IMR-90 (cell line): ENCODE data around the gene NUBP2. TPM values are rescaled to one million over a fixed set of nuclear protein-coding genes. Genes with fewer than 3 reads are reported as not detected.
A peak's percentile ranks its signal among the peaks of the same experiment; 100 is the strongest.

Experiments
- ATAC-seq: fragments of 200-7000 bp; cut with Tn5 transposase; 2 replicates; pipeline ENCODE4 v1.9.1; 2020; ENCODE audit warnings: low read depth, mild to moderate bottlenecking, moderate library complexity
- BruUV-seq: library from RNA; stranded (reverse); fragments of 400-500 nt; replicated peaks from 2 replicates; lab custom pipeline; 2021; lab: Mats Ljungman, UMichigan
- CTCF ChIA-PET: fragments of 300-600 bp; formaldehyde crosslinking; extraction: SDS; loops from one replicate; lab custom pipeline; 2021; ENCODE audit warnings: antibody characterized with exemption; lab: Yijun Ruan, JAX
- POLR2A ChIA-PET: fragments of 300-600 bp; sonication (Branson Sonifier 250); formaldehyde crosslinking; loops from one replicate; lab custom pipeline; 2022; ENCODE audit warnings: antibody characterized with exemption; ENCODE audit not compliant: unreplicated experiment; lab: Charles Lee
- DNase-seq: peaks from one replicate; pipeline ENCODE4 v3.0.0; 2013
- H2AFZ ChIP-seq: replicated peaks from 2 replicates; pipeline ENCODE3; 2013; ENCODE audit warnings: low read length, mild to moderate bottlenecking; ENCODE audit not compliant: poor library complexity
- H2AK5ac ChIP-seq: 2 replicates; pipeline ENCODE4 v1.6.1; 2013; ENCODE audit warnings: low read depth, low read length, inconsistent platforms
- H2AK9ac ChIP-seq: replicated peaks from 2 replicates; pipeline ENCODE3; 2013; ENCODE audit warnings: mild to moderate bottlenecking, low read depth, low read length, moderate library complexity; ENCODE audit not compliant: poor library complexity
- H2BK120ac ChIP-seq: 2 replicates; pipeline ENCODE4 v1.6.1; 2013; ENCODE audit warnings: low read depth, low read length, inconsistent platforms
- H2BK15ac ChIP-seq: 3 replicates; pipeline ENCODE4 v1.6.1; 2013; ENCODE audit warnings: low read depth, low read length, inconsistent platforms
- H2BK20ac ChIP-seq: 2 replicates; pipeline ENCODE4 v1.6.1; 2013; ENCODE audit warnings: low read depth, mild to moderate bottlenecking, inconsistent platforms, low read length, moderate library complexity
- H2BK5ac ChIP-seq: 2 replicates; pipeline ENCODE4 v1.6.1; 2013; ENCODE audit warnings: mild to moderate bottlenecking, low read depth, low read length, inconsistent platforms; ENCODE audit not compliant: poor library complexity, severe bottlenecking
- H3K14ac ChIP-seq: replicated peaks from 2 replicates; pipeline ENCODE4 v1.6.1; 2013; ENCODE audit warnings: low read depth, low read length, inconsistent platforms
- H3K18ac ChIP-seq: 2 replicates; pipeline ENCODE4 v1.6.1; 2013; ENCODE audit warnings: low read depth, low read length, control low read depth
- H3K23ac ChIP-seq: 2 replicates; pipeline ENCODE4 v1.6.1; 2013; ENCODE audit warnings: low read depth, low read length, inconsistent platforms
- H3K27ac ChIP-seq: 2 replicates; pipeline ENCODE4 v1.5.1; 2013; ENCODE audit warnings: mild to moderate bottlenecking, control low read depth, low read length; ENCODE audit not compliant: insufficient read depth
- H3K27me3 ChIP-seq: 2 replicates; pipeline ENCODE4 v1.6.1; 2013; ENCODE audit warnings: low read length; ENCODE audit not compliant: control insufficient read depth, insufficient read depth
- H3K36me3 ChIP-seq: 2 replicates; pipeline ENCODE4 v1.6.1; 2013; ENCODE audit warnings: low read length, mixed read lengths; ENCODE audit not compliant: control insufficient read depth, insufficient read depth
- H3K4ac ChIP-seq: 2 replicates; pipeline ENCODE4 v1.6.1; 2013; ENCODE audit warnings: low read depth, low read length, inconsistent platforms
- H3K4me1 ChIP-seq: 2 replicates; pipeline ENCODE4 v1.6.1; 2013; ENCODE audit warnings: low read length, mixed read lengths; ENCODE audit not compliant: control insufficient read depth, insufficient read depth
- H3K4me2 ChIP-seq: 2 replicates; pipeline ENCODE4 v1.6.1; 2013; ENCODE audit warnings: low read depth, mild to moderate bottlenecking, control low read depth, low read length, moderate library complexity
- H3K4me3 ChIP-seq: 2 replicates; pipeline ENCODE4 v1.5.1; 2013; ENCODE audit warnings: low read depth, mild to moderate bottlenecking, control low read depth, low read length, moderate library complexity; ENCODE audit not compliant: insufficient read depth
- H3K56ac ChIP-seq: 2 replicates; pipeline ENCODE4 v1.6.1; 2013; ENCODE audit warnings: low read length, inconsistent platforms; ENCODE audit not compliant: insufficient read depth; ENCODE audit errors: extremely low read depth
- H3K79me1 ChIP-seq, 2 experiments: 2 replicates each; pipeline ENCODE4 v1.6.1; 2013; ENCODE audit warnings: low read length in 2 of 2, inconsistent platforms in 1 of 2, low read depth in 1 of 2
- H3K9ac ChIP-seq: 2 replicates; pipeline ENCODE4 v1.6.1; 2013; ENCODE audit warnings: low read depth, low read length, control low read depth
- H3K9me1 ChIP-seq: 2 replicates; pipeline ENCODE4 v1.6.1; 2013; ENCODE audit warnings: low read length, inconsistent platforms; ENCODE audit not compliant: insufficient read depth
- H3K9me3 ChIP-seq: 2 replicates; pipeline ENCODE4 v1.6.1; 2013; ENCODE audit warnings: low read length; ENCODE audit not compliant: control insufficient read depth, insufficient read depth
- H4K20me1 ChIP-seq: 2 replicates; pipeline ENCODE4 v1.6.1; 2013; ENCODE audit warnings: low read length, inconsistent platforms; ENCODE audit not compliant: insufficient read depth
- H4K5ac ChIP-seq: 2 replicates; pipeline ENCODE4 v1.6.1; 2013; ENCODE audit warnings: mild to moderate bottlenecking, low read depth, low read length, control low read depth
- H4K8ac ChIP-seq, 2 experiments: 2 replicates each; pipeline ENCODE4 v1.6.1; 2013; ENCODE audit warnings: low read depth in 2 of 2, low read length in 2 of 2, control low read depth in 1 of 2, inconsistent platforms in 1 of 2
- H4K91ac ChIP-seq: 2 replicates; pipeline ENCODE4 v1.6.1; 2013; ENCODE audit warnings: low read depth, low read length, inconsistent platforms; ENCODE audit not compliant: insufficient read depth
- MAFK ChIP-seq: IDR thresholded peaks from 2 replicates; pipeline ENCODE4 v1.6.1; 2012; ENCODE audit warnings: low read depth, low read length, improper control_type of control experiment
- MAZ ChIP-seq: IDR thresholded peaks from 2 replicates; pipeline ENCODE4 v1.6.1; 2012; ENCODE audit warnings: low read depth, mild to moderate bottlenecking, low read length, improper control_type of control experiment, moderate library complexity, borderline replicate concordance
- RCOR1 ChIP-seq: IDR thresholded peaks from 2 replicates; pipeline ENCODE4 v1.6.1; 2012; ENCODE audit warnings: mild to moderate bottlenecking, low read length, improper control_type of control experiment; ENCODE audit not compliant: insufficient replicate concordance
- SMC3 ChIP-seq: fragments of 150-350 bp; IDR thresholded peaks from 2 replicates; pipeline ENCODE4 v1.6.1; 2016; ENCODE audit warnings: low read depth, mild to moderate bottlenecking, antibody characterized with exemption, low read length, moderate library complexity
- USF2 ChIP-seq: fragments of 150-350 bp; IDR thresholded peaks from 2 replicates; pipeline ENCODE4 v1.6.1; 2017; ENCODE audit warnings: mild to moderate bottlenecking, antibody characterized with exemption, low read length, low read depth
- WGBS, 2 experiments: methylation state at CpG; one replicate each; pipeline versions ENCODE4 v1.1.5 to v1.1.7; 2013; ENCODE audit warnings: missing lambda C conversion rate in 2 of 2; ENCODE audit not compliant: insufficient read length in 1 of 2; ENCODE audit errors: extremely low coverage in 2 of 2; 5-methylcytosine and 5-hydroxymethylcytosine counted together
- dilution Hi-C: fragments of 300-500 bp; cut with HindIII; formaldehyde crosslinking; loops from one replicate; pipeline ENCODE4 v1.14.3; 2018; ENCODE audit warnings: low sequenced_read_pairs; ENCODE audit not compliant: unreplicated experiment
- in situ Hi-C: fragments of 300-500 bp; cut with MboI; formaldehyde crosslinking; loops from 3 replicates; pipeline ENCODE4 v1.14.3; 2019; ENCODE audit warnings: low sequenced_read_pairs, inconsistent platforms, mixed read lengths
- intact Hi-C: fragments of 100-400 bp; cut with micrococcal nuclease; formaldehyde crosslinking; loops from 2 replicates; pipeline ENCODE4 v1.10.0; 2022
- polyA plus RNA-seq, 3 experiments: library from polyadenylated mRNA; depleted of rRNA; stranded (reverse); fragments of >200 nt; gene quantifications; 2 replicates each; pipeline ENCODE4 v1.2.3, GENCODE V29; 2012; ENCODE audit warnings: low replicate concordance in 1 of 3
- total RNA-seq: library from RNA; depleted of rRNA; stranded (reverse); fragments of >200 nt; gene quantifications from 2 replicates; pipeline ENCODE4 v1.2.3, GENCODE V29; 2012

Gene NUBP2
- total and polyA plus RNA-seq, 2 of the 4 experiments (the other 2 are of a cell fraction): 62.6 to 131 TPM

DNA sequence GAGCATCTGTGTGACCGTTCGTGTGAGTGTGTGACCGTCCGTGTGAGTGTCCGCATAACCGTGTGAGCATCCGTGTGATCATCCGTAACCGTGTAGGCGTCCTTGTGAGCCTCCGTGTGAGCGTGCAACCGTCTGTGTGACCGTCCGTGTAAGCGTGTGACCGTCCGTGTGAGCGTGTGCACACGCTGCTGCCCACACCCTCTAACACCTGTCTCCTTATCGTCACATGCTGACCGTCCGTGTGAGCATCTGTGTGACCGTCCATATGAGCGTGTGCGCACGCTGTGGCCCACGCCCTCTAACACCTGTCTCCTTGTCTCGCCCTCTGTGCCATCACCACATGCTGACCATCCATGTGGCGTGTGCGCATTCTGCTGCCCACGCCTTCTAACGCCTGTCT, 42.5 kb upstream of the NUBP2 start:
- Histone ChIP-seq H3K27me3 (no peaks in the 10 kb centered on the region), H2BK15ac (no peak overlapping the region), H3K27ac (no peak overlapping the region), H4K20me1 (peaks cover 46% of the 10 kb centered on the region), H2AK5ac (peak overlapping the region; percentile 4; the same call in 1 of the 2 replicates), H3K56ac (no peak overlapping the region), H2BK20ac (no peak overlapping the region), H4K8ac (no peak overlapping the region), H2AK9ac (no peak overlapping the region), H3K18ac (no peak overlapping the region), H3K4ac (no peak overlapping the region), H2AFZ (no peak overlapping the region), H3K79me1 (peaks cover 27 to 62% of the 10 kb centered on the region in 2 experiments), H3K14ac (no peak overlapping the region), H2BK5ac (no peak overlapping the region), H3K9ac (no peak overlapping the region), H3K4me3 (no peak overlapping the region), H3K23ac (no peak overlapping the region), H3K4me1 (no peaks in the 10 kb centered on the region), H3K9me1 (peaks cover 8% of the 10 kb centered on the region), H3K4me2 (no peak overlapping the region), H3K36me3 (peaks cover 38% of the 10 kb centered on the region), H3K9me3 (no peaks in the 10 kb centered on the region), H4K5ac (no peak overlapping the region), H2BK120ac (no peak overlapping the region), H4K91ac (no peak overlapping the region)
- DNase-seq (no peak), ATAC-seq (no peak)
- 98% methylated on average over 24 of the region's 33 CpGs; no CpG with 5 or more reads in 1 of the 2 experiments for WGBS, 2 experiments
- no peak for TF ChIP-seq USF2
- TF ChIP-seq SMC3: no peak
- TF ChIP-seq MAZ: no peak
- TF ChIP-seq RCOR1: no peak
- TF ChIP-seq MAFK: no peak
- POLR2A ChIA-PET: no interaction called here
- in situ Hi-C loops: no loop called here
- BruUV-seq: no TSS peak
- dilution Hi-C loops: no loop called here
- CTCF ChIA-PET: no interaction called here
- intact Hi-C loops: no loop called here
